ENCODE data around the gene TSPAN31.

Gene TSPAN31

GRCh38 chr12:57761391-57761998 lies 16.7 kb downstream of the TSPAN31 start:
- H4K8ac ChIP-seq (ENCODE audit: low read depth, low read length) = no peak overlapping the region
- peaks cover 10 to 68% of the 10 kb centered on the region in 2 donors for H3K36me3 ChIP-seq (replicated peaks in 1 of 2; ENCODE audit: control insufficient read depth in 2 of 2, insufficient read depth in 2 of 2, low read length in 2 of 2)
- H2BK5ac ChIP-seq (ENCODE audit: low read length) = no peak overlapping the region
- no peak overlapping the region for H4K91ac ChIP-seq (ENCODE audit: low read depth, low read length, poor library complexity)
- no peak overlapping the region for H2AFZ ChIP-seq (ENCODE audit: low read length)
- H3K18ac ChIP-seq (ENCODE audit: low read length) = no peak overlapping the region
- no peak overlapping the region for H3K4ac ChIP-seq (ENCODE audit: low read length)
- H2AK5ac ChIP-seq (ENCODE audit: low read depth, low read length) = no peak overlapping the region
- H3K4me2 ChIP-seq (ENCODE audit: insufficient read depth, low read length, poor library complexity, severe bottlenecking) = no peak overlapping the region
- peaks cover under 1 to 6% of the 10 kb centered on the region in 2 donors for H3K4me1 ChIP-seq (ENCODE audit: control insufficient read depth in 2 of 2, insufficient read depth in 1 of 2, low read depth in 1 of 2, low read length in 2 of 2)
- no peaks in the 10 kb centered on the region for H3K9me3 ChIP-seq (replicated peaks in 1 of 2; ENCODE audit: control insufficient read depth in 2 of 2, insufficient read depth in 1 of 2, low read depth in 1 of 2, low read length in 2 of 2)
- no peak overlapping the region for H3K27ac ChIP-seq (replicated peaks; ENCODE audit: low read length)
- H3K9ac ChIP-seq (ENCODE audit: low read depth, low read length, poor library complexity) = no peak overlapping the region
- H2BK15ac ChIP-seq (ENCODE audit: low read length) = no peak overlapping the region
- H3K23ac ChIP-seq (ENCODE audit: low read depth, low read length, poor library complexity) = no peak overlapping the region
- WGBS, 2 donors (ENCODE audit: extremely low coverage in 2 of 2, insufficient read length in 2 of 2, insufficient replicate concordance in 1 of 2) = no CpG with 5 or more reads among the region's 4 CpGs
- H2BK120ac ChIP-seq (ENCODE audit: low read depth, low read length) = no peak overlapping the region
- H3K27me3 ChIP-seq (ENCODE audit: control insufficient read depth in 3 of 3, insufficient read depth in 3 of 3, low read depth in 1 of 3, low read length in 3 of 3) = peaks cover 0 to 40% (median 21%) of the 10 kb centered on the region in 3 experiments
- H3K79me1 ChIP-seq (ENCODE audit: low read depth, low read length) = no peaks in the 10 kb centered on the region
- H3K4me3 ChIP-seq (ENCODE audit: low read length in 2 of 2) = no peak overlapping the region
- no peak for DNase-seq (ENCODE audit: low spot score)
- no peak overlapping the region for H3K14ac ChIP-seq (ENCODE audit: low read length)
- H2BK12ac ChIP-seq (ENCODE audit: low read length) = no peak overlapping the region

- Histone ChIP-seq H3K18ac (ENCODE audit: low read length) (no peak overlapping the region), H4K91ac (ENCODE audit: low read depth, low read length, poor library complexity) (no peak overlapping the region), H3K4me3 (ENCODE audit: low read length in 2 of 2) (no peak overlapping the region), H3K4ac (ENCODE audit: low read length) (no peak overlapping the region), H2BK120ac (ENCODE audit: low read depth, low read length) (no peak overlapping the region), H2BK12ac (ENCODE audit: low read length) (no peak overlapping the region), H3K27ac (replicated peaks; ENCODE audit: low read length) (no peak overlapping the region), H4K8ac (ENCODE audit: low read depth, low read length) (no peak overlapping the region), H3K27me3 (ENCODE audit: control insufficient read depth in 3 of 3, insufficient read depth in 3 of 3, low read depth in 1 of 3, low read length in 3 of 3) (peaks cover 0 to 45% (median 22%) of the 10 kb centered on the region in 3 experiments), H3K23ac (ENCODE audit: low read depth, low read length, poor library complexity) (no peak overlapping the region), H3K9ac (ENCODE audit: low read depth, low read length, poor library complexity) (no peak overlapping the region), H3K4me1 (ENCODE audit: control insufficient read depth in 2 of 2, insufficient read depth in 1 of 2, low read depth in 1 of 2, low read length in 2 of 2) (peaks cover 0 to 13% of the 10 kb centered on the region in 2 donors), H3K36me3 (replicated peaks in 1 of 2; ENCODE audit: control insufficient read depth in 2 of 2, insufficient read depth in 2 of 2, low read length in 2 of 2) (peaks cover 10 to 69% of the 10 kb centered on the region in 2 donors), H3K9me3 (replicated peaks in 1 of 2; ENCODE audit: control insufficient read depth in 2 of 2, insufficient read depth in 1 of 2, low read depth in 1 of 2, low read length in 2 of 2) (no peaks in the 10 kb centered on the region), H3K4me2 (ENCODE audit: insufficient read depth, low read length, poor library complexity, severe bottlenecking) (no peak overlapping the region), H3K79me1 (ENCODE audit: low read depth, low read length) (no peaks in the 10 kb centered on the region), H3K14ac (ENCODE audit: low read length) (no peak overlapping the region), H2BK15ac (ENCODE audit: low read length) (no peak overlapping the region), H2AFZ (ENCODE audit: low read length) (no peak overlapping the region), H2AK5ac (ENCODE audit: low read depth, low read length) (no peak overlapping the region), H2BK5ac (ENCODE audit: low read length) (no peak overlapping the region)
- WGBS, 2 donors (ENCODE audit: extremely low coverage in 2 of 2, insufficient read length in 2 of 2, insufficient replicate concordance in 1 of 2) = no CpG with 5 or more reads among the region's 2 CpGs
- no peak for DNase-seq (ENCODE audit: low spot score)
These were observed 17.6 kb downstream of the TSPAN31 start for GRCh38 chr12:57762463-57762862.

DNA sequence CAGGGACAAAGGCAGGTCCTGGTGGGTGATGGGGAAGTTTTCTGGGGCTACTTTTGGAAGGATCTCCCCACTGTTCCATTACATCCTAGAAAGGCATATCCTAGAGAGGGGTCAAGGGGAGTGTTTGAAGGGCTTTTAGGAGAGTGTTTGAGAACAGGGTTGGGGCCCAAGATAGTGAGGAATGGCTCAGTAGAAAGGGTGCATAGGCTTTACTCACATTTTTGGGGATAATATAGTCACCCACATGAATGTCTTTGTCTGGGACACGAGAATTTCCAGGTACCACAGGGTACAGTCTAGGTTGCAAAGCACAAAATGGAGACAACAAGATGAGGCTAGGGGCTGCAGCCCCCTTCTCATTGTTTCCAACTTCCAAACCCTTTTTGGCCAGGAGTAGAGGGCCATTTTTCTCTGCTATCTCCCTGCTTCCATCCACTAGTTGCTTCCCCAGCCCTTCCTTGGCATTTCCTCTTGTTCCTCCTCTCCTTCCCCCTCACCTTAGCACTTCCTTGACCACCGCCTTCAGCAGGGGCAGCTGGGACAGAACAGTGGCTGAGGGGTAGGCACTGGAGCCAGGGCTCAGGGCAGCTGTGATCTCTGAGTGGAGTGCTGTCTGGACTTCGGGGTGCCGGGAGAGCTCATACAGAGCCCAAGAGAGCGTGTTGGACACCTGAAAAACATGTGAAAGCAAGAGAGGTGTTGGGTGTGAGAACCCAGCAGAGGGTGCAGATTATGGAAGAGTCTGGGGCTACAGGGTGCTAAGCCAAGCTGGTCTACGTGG lies 19.2 kb downstream of the TSPAN31 start:
- Histone ChIP-seq H2BK15ac (ENCODE audit: low read length) (no peak overlapping the region), H3K4me2 (ENCODE audit: insufficient read depth, low read length, poor library complexity, severe bottlenecking) (no peak overlapping the region), H3K14ac (ENCODE audit: low read length) (no peak overlapping the region), H3K18ac (ENCODE audit: low read length) (no peak overlapping the region), H2AK5ac (ENCODE audit: low read depth, low read length) (no peak overlapping the region), H4K8ac (ENCODE audit: low read depth, low read length) (no peak overlapping the region), H3K4me1 (ENCODE audit: control insufficient read depth in 2 of 2, insufficient read depth in 1 of 2, low read depth in 1 of 2, low read length in 2 of 2) (peaks cover 0 to 13% of the 10 kb centered on the region in 2 donors), H2BK120ac (ENCODE audit: low read depth, low read length) (no peak overlapping the region), H3K4ac (ENCODE audit: low read length) (no peak overlapping the region), H3K4me3 (ENCODE audit: low read length in 2 of 2) (no peak overlapping the region), H4K91ac (ENCODE audit: low read depth, low read length, poor library complexity) (no peak overlapping the region), H3K36me3 (replicated peaks in 1 of 2; ENCODE audit: control insufficient read depth in 2 of 2, insufficient read depth in 2 of 2, low read length in 2 of 2) (peaks cover 6 to 69% of the 10 kb centered on the region in 2 donors), H3K79me1 (ENCODE audit: low read depth, low read length) (no peaks in the 10 kb centered on the region), H3K9ac (ENCODE audit: low read depth, low read length, poor library complexity) (no peak overlapping the region), H2BK12ac (ENCODE audit: low read length) (no peak overlapping the region), H3K23ac (ENCODE audit: low read depth, low read length, poor library complexity) (no peak overlapping the region), H2BK5ac (ENCODE audit: low read length) (no peak overlapping the region), H3K9me3 (replicated peaks in 1 of 2; ENCODE audit: control insufficient read depth in 2 of 2, insufficient read depth in 1 of 2, low read depth in 1 of 2, low read length in 2 of 2) (no peaks in the 10 kb centered on the region), H3K27me3 (ENCODE audit: control insufficient read depth in 3 of 3, insufficient read depth in 3 of 3, low read depth in 1 of 3, low read length in 3 of 3) (peaks cover 0 to 49% (median 22%) of the 10 kb centered on the region in 3 experiments), H2AFZ (ENCODE audit: low read length) (no peak overlapping the region), H3K27ac (replicated peaks; ENCODE audit: low read length) (no peak overlapping the region)
- WGBS, 2 donors (ENCODE audit: extremely low coverage in 2 of 2, insufficient read length in 2 of 2, insufficient replicate concordance in 1 of 2) = no CpG with 5 or more reads among the region's 6 CpGs
- DNase-seq (ENCODE audit: low spot score) = no peak

- Histone ChIP-seq H3K14ac (ENCODE audit: low read length) (no peak overlapping the region), H3K36me3 (replicated peaks in 1 of 2; ENCODE audit: control insufficient read depth in 2 of 2, insufficient read depth in 2 of 2, low read length in 2 of 2) (peaks cover 8 to 69% of the 10 kb centered on the region in 2 donors), H2BK12ac (ENCODE audit: low read length) (no peak overlapping the region), H2BK15ac (ENCODE audit: low read length) (no peak overlapping the region), H2AFZ (ENCODE audit: low read length) (no peak overlapping the region), H2AK5ac (ENCODE audit: low read depth, low read length) (peak overlapping the region; percentile 31), H3K27ac (replicated peaks; ENCODE audit: low read length) (no peak overlapping the region), H3K9me3 (replicated peaks in 1 of 2; ENCODE audit: control insufficient read depth in 2 of 2, insufficient read depth in 1 of 2, low read depth in 1 of 2, low read length in 2 of 2) (no peaks in the 10 kb centered on the region), H3K4me2 (ENCODE audit: insufficient read depth, low read length, poor library complexity, severe bottlenecking) (no peak overlapping the region), H3K4ac (ENCODE audit: low read length) (no peak overlapping the region), H3K4me3 (ENCODE audit: low read length in 2 of 2) (no peak overlapping the region), H4K91ac (ENCODE audit: low read depth, low read length, poor library complexity) (no peak overlapping the region), H3K27me3 (ENCODE audit: control insufficient read depth in 3 of 3, insufficient read depth in 3 of 3, low read depth in 1 of 3, low read length in 3 of 3) (peaks cover 0 to 49% (median 22%) of the 10 kb centered on the region in 3 experiments), H3K79me1 (ENCODE audit: low read depth, low read length) (no peaks in the 10 kb centered on the region), H2BK5ac (ENCODE audit: low read length) (no peak overlapping the region), H3K4me1 (ENCODE audit: control insufficient read depth in 2 of 2, insufficient read depth in 1 of 2, low read depth in 1 of 2, low read length in 2 of 2) (peaks cover 0 to 13% of the 10 kb centered on the region in 2 donors), H4K8ac (ENCODE audit: low read depth, low read length) (no peak overlapping the region), H3K18ac (ENCODE audit: low read length) (no peak overlapping the region), H3K9ac (ENCODE audit: low read depth, low read length, poor library complexity) (peak overlapping the region; percentile 17), H2BK120ac (ENCODE audit: low read depth, low read length) (no peak overlapping the region), H3K23ac (ENCODE audit: low read depth, low read length, poor library complexity) (peak overlapping the region; percentile 77)
- no CpG with 5 or more reads among the region's 17 CpGs for WGBS, 2 donors (ENCODE audit: extremely low coverage in 2 of 2, insufficient read length in 2 of 2, insufficient replicate concordance in 1 of 2)
- DNase-seq (ENCODE audit: low spot score) = no peak
These were observed 19.8 kb downstream of the TSPAN31 start for GRCh38 chr12:57764662-57765002.

All from neuronal stem cell (in vitro differentiated cells).